ENCODE data around the gene HADHB. TPM values are rescaled to one million over a fixed set of nuclear protein-coding genes. Genes with fewer than 3 reads are reported as not detected.

The HADHB gene
- total and polyA plus RNA-seq, 2 of the 13 experiments (the other 11 are each of a cell fraction or from before 2014, with no cell fraction given), result 112 to 238 TPM

- H4K20me1 ChIP-seq (ENCODE audit: insufficient read depth, low read length), result no peaks in the 10 kb centered on the region
- BruUV-seq (replicated peaks), result no TSS peak
- ATAC-seq (no peak), DNase-seq (ENCODE audit: low spot score) (no peak), FAIRE-seq (no peak)
- POLR2A ChIA-PET, result interaction anchor here (1.0 to 4.0 kb wide), 2 partner anchors 56 to 422 kb away, joined by 3 to 32 read pairs; partner anchors contain the start of genes ASXL2, HADHA and HADHB
- TF ChIP-seq MAX (IDR thresholded peaks at IDR 0.05) (peak; percentile 46; the same call in 1 of the 2 replicates), FOXO4 (CRISPR knock-in tag; conservative IDR thresholded peaks at IDR 0.05) (no peak), KDM2A (CRISPR knock-in tag; IDR thresholded peaks at IDR 0.05; ENCODE audit: borderline replicate concordance, low read depth) (no peak), SATB2 (CRISPR knock-in tag; IDR thresholded peaks at IDR 0.05) (0 out of 2 replicates have a peak, but pooled peaks have one; percentile 12), KAT7 (CRISPR knock-in tag; IDR thresholded peaks at IDR 0.05; ENCODE audit: borderline replicate concordance) (0 out of 2 replicates have a peak, but pooled peaks have one; percentile 11), ZNF773 (CRISPR knock-in tag; IDR thresholded peaks at IDR 0.05; ENCODE audit: borderline replicate concordance) (peak; percentile 46; the same call in 1 of the 2 replicates), DNMT1 (CRISPR knock-in tag; IDR thresholded peaks at IDR 0.05) (no peak), ZNF777 (CRISPR knock-in tag; IDR thresholded peaks at IDR 0.05) (0 out of 2 replicates have a peak, but pooled peaks have one; percentile 20), ZFY (CRISPR knock-in tag; IDR thresholded peaks at IDR 0.05) (peak; percentile 50), RFXAP (CRISPR knock-in tag; IDR thresholded peaks at IDR 0.05; ENCODE audit: borderline replicate concordance) (no peak), ZNF605 (CRISPR knock-in tag; IDR thresholded peaks at IDR 0.05) (no peak), ZNF800 (CRISPR knock-in tag; IDR thresholded peaks at IDR 0.05) (0 out of 2 replicates have a peak, but pooled peaks have one; percentile 44), ZNF652 (CRISPR knock-in tag; IDR thresholded peaks at IDR 0.05; ENCODE audit: borderline replicate concordance, low read depth) (peak; percentile 18), ZSCAN31 (CRISPR knock-in tag; IDR thresholded peaks at IDR 0.05; ENCODE audit: low read depth) (0 out of 2 replicates have a peak, but pooled peaks have one; percentile 18), ZNF256 (CRISPR knock-in tag; conservative IDR thresholded peaks at IDR 0.05) (no peak)
- peak overlapping the region; percentile 54; the same call in 1 of the 2 replicates for H3K9ac ChIP-seq (ENCODE audit: insufficient read depth, low read depth, low read length)
- H3K27me3 ChIP-seq (ENCODE audit: control insufficient read depth in 1 of 2, insufficient read depth in 2 of 2, low read length in 2 of 2), result peaks cover 2 to 38% of the 10 kb centered on the region in 2 experiments; a peak in 4 of 5 replicates
- H3K4me2 ChIP-seq (ENCODE audit: low read depth, low read length), result peak overlapping the region; percentile 91
- intact Hi-C loops (cut with micrococcal nuclease; ENCODE audit: unreplicated experiment), result no loop called here
- no peaks in the 10 kb centered on the region for H3K36me3 ChIP-seq (replicated peaks in 1 of 2; ENCODE audit: control insufficient read depth in 1 of 2, insufficient read depth in 2 of 2, low read length in 2 of 2)
- peaks cover 27% of the 10 kb centered on the region for H3K4me1 ChIP-seq (ENCODE audit: insufficient read depth, low read length)
- no peaks in the 10 kb centered on the region for H3K79me2 ChIP-seq (ENCODE audit: insufficient read depth, low read length)
- in situ Hi-C loops (cut with HindIII; ENCODE audit: extremely low pct_ligation_motif_present, low pct_unique_long_range_greater_than_20kb), result no loop called here
- H3K4me3 ChIP-seq (replicated peaks in 1 of 3; ENCODE audit: insufficient read depth in 1 of 3, low read depth in 2 of 3, low read length in 3 of 3), result peak overlapping the region; percentile 65 to 81 (median 73)
- no peak overlapping the region for H3K27ac ChIP-seq (ENCODE audit: extremely low read length, insufficient read depth, low read length)
- no peaks in the 10 kb centered on the region for H3K9me3 ChIP-seq (ENCODE audit: low read length)
- peak overlapping the region; percentile 85 for H2AFZ ChIP-seq (ENCODE audit: low read length)
- CTCF ChIA-PET (ENCODE audit: low intra/inter-chr PET ratio, low total read pairs), result no interaction called here
- 34% methylated on average over 22 of the region's 22 CpGs for WGBS (ENCODE audit: low lambda C conversion rate)
Measured at GRCh38 chr2:26300234-26300925, 55.6 kb downstream of the HADHB start.
